Stimulated activated CD8-positive, alpha-beta memory T cell treated with anti-CD3 and anti-CD28 coated beads, Interleukin-7, amount 100 ng/mL, for 24 hours (primary cell): ENCODE data around the gene UGT1A1.

Source experiments
- DNase-seq: peaks from one replicate; pipeline ENCODE4 v3.0.0-alpha.2; 2020; ENCODE audit warnings: low read depth

UGT1A1 gene

DNA sequence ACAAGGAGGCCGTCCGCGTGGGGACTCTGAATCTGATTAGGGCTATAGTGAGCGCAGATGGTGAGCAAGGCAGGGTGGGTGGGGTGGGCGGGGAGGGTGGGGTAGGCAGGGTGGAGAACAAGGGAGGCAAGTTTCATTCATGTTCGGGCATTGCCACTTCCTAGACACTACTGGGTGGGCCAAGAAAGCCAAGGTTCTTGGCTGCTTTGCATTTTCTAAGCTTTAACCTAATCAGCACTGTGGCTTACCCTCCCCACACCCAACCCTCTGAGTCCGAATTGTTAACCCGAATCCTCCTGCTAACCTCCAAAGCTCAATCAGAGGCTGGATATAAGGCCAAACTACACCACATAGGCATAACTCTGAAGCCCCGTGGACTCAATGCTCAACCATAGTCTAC, 36.2 kb downstream of the UGT1A1 start:
- no peak for DNase-seq

DNA sequence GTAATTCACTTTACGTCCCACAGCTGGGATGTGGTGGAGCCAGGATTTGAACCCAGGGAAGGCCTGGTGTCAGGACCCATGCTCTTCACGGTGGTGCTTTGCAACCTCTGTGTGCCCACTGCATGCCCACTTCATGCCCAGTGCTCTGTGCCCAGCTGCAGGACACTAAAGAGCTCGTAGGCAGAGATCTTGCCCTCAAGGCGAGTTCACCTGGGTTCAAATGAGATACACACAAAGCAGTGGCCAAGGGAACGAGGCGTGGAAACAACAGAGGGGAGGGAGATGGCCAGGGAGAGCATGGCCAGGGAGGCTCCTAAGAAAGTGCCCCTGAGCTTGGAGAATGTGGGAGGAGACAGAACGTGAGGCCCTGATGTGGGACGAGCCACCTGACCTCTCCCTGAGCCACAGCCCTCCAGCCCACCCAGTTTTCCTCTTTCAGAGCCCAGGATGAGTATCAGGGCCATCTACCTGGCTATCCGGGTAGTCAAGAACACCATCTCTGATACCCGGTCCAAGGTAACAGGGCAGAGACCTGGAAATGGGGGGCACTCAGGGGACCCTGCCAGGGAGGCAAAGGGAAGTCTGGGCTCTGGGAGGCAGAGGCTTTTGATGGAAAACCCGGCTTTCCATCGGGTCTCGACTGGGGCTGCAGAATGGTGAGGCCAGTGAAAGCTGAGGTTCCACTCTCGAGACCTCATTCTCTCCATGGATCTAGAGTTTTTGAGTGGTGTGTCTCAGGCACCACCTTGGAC, 38.4 kb downstream of the UGT1A1 start:
- no peak for DNase-seq

DNA sequence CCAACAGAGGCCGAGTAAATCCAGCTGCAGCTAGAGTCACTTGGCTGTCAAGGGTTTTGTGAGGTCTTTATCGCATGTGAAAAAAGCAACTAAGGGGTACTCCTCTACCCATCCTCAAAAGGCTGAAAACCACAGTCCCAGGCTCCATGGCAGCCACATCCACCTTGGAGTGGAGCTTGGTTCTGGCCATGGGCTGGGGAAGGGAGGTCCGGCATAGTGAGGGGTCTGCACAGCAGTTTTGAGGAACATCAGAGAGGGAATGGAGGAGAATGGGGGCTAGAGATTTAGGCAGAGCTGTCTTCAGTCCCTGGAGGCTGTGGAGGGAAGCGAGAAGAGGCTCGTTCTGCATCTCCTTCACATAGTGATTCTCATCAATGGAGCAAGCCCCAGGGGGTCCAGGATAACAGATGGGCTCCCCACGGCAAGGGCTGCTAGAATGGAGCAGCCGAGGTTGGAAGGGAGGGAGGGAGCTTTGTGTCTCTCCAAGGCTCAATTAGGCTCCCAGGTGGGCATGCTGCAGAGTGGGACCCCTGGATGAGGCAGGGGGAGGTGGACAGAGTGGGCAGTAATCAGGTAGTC, 39.1 kb downstream of the UGT1A1 start:
- no peak for DNase-seq

DNA sequence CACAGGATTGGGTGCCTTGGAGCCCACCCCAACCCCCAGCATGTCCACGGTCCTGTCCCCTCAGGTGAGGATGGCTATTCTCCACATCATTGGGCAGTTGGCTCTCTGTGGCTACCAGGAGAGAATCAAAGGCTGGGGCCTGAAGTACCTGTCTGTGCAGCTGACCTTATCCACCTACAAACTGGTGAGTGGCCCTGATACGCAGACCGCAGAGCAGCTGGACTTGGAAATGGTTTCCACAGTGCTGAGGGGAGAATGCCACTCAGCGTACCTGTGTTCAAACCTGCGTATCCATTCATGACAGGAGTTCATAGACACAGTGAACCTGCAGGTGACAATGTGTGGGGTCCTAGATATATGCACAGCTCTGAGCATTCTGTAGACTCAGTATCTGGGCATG, 39.6 kb downstream of the UGT1A1 start:
- DNase-seq, result no peak

DNA sequence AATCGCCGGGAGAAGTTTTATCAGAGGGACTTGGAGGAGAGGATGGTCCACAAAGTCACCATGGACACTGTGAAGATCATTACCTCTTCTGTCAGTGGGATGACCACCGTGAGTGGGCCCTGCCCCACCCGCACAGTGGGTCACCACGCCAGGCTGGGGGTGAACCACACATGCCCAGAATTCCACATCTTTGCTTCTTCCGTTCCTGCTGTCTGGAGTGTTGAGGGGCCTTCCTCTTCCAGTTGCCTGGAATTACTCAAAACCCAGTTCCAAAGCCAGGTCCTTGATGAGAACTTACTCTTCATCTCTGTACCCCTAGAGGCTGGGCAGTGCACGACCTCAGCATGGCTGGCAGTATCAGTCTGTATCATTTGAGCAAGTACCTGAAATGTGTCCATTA, 40.1 kb downstream of the UGT1A1 start:
- no peak for DNase-seq

DNA sequence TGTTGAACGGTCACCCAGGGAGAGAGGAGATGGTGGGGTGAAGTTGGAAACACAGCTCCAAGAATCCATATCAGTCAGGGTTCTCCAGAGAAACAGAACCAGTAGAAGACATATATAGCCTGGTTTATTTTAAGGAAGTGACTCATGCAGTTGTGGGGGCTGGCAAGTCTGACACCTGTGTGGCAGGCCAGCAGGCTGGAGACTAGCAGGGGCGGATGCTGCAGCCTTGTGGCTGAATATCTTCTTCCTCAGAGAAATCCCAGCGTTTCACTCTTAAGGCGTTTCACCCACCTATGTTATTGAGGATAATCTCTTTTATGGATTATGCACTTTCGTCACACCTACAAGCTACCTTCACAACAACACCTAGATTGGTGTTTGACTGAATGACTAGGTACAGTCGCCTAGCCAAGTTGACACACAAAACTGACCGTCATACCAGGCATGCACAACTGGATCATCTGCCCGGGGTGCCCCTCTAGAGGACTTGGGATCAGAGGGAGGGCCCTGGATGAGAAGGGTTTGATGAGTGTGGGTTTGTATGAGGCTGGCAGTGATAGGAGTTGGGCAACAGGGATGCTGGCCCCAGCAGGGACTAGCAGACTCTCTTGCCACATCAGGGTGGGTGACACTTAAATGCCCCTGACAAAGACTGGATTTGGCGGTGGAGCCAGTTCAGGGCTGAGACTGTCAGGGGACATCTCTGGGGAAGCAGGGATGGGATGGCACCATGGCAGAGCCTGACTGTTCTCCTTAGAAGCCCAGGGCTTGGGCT, 41.5 kb downstream of the UGT1A1 start:
- no peak for DNase-seq

DNA sequence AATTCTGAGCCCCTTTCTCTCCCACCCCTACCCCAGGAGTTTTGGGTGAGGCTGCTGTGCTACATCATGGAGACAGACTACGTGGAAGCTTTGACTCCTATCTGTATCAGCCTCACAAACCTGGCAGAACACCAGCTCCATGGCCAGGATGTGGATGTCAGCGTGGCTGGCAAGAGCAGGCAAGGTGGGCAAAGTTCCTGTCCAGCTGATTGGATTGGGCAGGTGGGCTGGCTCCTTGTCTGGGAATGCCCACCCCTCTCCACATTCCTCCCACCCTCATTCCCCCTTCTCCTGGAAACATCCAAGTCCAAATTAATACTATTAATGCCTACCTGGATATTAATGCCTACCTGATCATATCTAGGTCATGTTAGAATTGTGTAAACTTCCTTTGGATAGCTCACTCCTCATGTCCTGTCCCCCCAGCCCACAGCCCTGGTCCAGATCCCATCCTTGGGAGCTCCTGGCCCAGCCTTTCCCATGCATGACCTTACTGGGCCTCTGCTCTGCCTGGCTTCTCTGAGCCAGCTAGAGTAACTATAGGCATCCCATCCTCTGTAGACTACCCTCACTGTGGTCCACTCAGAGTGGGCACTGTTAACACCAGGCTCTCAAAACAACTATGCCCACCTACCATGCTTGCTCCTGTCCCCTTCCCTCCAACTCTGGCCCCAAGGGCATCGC, 42.2 kb downstream of the UGT1A1 start:
- no peak for DNase-seq

DNA sequence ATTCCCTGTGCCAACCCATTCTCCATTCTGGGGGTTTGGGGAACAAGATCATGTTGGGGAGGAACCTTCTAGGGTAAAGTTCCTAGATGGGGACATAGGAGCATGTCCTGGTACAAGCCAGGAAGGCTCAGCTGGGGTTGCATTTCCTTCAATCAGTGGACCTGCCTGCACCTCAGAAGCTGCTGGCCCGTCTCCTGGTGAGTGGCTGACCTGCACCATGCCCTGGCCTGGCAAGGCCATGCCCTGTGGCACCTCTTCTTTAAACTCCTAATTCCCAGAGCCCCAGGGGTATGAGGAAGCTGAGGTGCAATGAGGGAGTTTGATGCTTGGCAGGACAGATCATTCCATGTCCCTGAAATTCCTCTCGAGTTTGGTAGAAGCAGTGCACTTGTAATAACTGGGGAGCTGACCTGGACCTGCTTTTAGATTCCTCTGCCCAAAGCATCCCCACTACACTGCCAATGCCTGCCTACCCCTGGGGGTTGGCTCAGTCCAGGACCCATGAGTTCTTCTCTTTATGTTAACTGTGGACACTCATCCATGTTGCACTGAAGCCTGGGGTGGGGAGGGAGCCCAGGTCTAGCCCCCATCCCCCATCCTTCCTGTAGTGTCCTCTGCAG, 43.3 kb downstream of the UGT1A1 start:
- DNase-seq, result no peak

DNA sequence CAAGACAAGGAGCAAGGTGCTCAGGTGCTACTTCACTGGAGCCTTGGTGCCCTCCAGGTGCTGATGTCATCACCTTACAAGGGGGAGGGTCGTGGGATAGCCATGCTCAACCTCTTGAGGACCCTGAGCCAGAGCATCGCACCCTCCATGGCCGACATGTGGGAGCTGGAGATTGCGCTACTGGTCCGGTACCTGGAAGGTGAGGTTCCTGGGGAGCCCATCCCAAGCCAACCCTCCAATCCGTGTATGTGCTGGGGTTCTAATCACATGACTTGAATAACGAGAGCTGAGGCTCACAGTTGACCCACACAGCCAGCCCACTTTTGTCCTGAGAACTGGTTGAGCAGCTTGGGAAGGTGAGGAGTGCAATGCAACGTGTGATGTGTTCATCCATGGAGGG, 43.9 kb downstream of the UGT1A1 start:
- DNase-seq, result no peak

DNA sequence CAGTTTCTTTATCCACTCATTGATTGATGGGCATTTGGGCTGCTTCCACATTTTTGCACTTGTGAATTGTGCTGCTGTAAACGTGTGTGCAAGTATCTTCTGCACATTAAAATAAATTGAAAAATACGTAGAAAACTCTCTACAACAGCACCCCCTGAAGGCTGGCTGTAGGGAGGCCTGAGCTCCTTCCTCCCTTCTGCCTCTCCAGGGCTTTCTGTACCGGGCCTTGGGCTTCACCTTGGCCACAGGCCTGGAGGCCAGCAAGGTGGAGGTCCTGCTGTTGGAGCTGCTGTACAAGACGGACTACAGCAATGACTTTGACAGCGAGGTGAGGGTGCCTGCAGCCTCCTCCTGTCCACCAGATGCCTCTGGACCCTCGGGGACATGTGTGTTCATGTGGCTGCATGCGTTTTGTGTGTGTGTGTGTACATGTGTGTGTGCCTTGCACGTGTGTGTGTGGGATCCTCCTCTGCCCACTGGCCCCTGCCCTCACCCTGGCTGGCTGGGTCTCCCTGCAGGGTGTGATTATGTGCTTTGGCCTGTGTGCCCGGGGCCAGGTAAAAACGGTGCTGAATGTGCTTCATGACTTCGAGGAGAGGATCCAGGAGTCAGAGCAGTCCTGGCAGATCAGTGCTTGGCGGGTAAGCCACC, 47.3 kb downstream of the UGT1A1 start:
- no peak for DNase-seq

DNA sequence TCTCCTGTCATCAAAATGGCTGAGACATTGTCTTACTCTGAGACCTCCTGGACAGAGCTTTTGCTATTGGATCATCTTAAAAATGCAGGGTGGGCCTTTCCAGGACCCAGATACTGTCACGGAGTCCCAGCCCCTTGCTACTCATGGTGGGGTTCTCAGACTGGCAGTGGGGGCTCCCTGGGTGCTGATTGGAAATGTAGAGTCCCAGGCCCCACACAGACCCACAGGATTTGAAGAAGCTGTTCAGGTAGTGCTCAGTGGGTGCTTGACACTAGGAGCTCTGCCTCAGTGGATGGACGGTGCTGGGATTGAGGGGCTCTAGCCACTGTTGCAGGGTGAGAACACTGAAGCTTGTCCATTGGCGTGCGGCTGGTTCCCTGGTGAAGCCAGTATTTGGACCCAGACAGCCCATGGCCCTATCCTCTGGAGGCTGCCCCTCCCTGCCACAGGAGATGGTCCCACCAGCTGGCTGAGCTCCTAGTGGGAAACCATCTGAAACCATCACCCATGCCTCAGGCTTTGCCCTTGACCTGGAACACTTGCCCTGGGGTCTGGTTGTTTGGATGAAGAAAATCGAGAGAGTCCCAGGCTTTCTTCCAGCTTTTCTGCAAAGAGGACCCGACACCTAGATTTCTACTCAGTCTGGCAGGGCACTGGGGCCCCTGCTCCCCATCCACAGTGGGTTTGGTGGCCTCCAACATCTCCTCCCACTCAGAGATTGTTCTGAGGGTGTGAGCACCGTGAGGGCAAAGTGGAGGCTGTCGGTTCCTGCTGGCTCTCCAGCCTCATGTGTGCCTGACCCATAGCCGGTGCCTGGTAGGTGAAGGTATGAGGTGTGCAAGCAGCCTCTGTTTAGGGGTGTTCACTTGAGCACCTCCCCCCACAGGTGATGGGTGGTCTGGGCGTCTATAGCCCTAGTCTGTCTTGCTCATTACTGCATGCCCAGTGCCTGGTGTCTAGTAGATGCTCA, 48.2 kb downstream of the UGT1A1 start:
- DNase-seq, result no peak

DNA sequence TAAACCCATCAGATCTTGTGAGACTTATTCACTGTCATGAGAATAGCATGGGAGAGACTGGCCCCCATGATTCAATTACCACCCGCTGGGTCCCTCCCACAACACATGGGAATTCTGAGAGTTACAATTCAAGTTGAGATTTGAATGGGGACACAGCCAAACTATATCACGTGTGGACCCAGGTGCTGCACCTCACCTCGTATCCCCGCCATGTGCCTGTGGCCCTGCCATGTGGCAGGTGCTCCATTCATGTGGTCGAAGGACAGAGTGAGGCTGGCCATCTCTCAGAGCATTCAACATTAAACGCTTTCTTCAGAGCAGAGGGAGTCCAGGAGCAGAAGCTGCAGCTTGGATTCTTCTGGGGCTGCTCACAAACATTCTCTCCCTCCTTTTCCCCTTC, 50.3 kb downstream of the UGT1A1 start:
- DNase-seq, result no peak

DNA sequence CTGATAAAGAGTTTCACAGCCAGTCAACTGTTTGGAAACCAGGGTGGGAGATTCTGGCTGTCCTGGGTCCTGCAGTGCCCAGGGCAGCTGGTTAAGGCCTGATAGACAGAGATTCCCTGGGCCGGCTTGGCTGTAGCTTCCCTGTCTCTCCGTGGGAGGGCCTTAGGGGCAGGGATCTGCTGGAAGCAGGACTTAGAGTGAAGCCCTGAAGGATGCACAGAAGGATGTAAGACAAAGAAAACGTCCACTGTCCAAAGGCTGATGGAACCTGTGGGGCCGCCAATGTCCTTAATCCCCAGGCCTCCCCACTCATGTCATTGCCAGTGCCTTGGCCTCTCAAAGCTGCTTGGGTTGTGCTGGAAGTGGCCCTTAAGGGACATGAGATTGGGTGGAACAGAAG, 51.0 kb downstream of the UGT1A1 start:
- no peak for DNase-seq

DNA sequence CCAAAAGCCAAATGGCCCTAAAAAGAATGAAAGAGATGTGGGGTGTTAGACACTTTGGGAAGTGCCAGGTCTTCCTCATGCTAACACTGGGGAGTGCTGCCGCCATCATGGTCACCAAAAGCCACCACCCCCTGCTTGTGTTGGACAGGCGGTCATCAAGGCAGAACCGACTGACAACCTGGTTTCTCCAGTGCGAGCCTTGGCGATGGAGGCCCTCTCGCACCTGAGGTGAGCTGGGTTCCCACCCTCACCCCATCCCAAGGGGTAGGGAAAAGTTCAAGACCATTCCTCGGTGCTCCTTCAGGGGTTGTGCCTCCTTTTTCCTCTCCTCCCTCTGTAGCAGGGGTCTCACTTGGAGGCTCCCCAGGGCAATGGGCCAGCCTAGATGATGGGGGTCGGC, 51.7 kb downstream of the UGT1A1 start:
- no peak for DNase-seq

DNA sequence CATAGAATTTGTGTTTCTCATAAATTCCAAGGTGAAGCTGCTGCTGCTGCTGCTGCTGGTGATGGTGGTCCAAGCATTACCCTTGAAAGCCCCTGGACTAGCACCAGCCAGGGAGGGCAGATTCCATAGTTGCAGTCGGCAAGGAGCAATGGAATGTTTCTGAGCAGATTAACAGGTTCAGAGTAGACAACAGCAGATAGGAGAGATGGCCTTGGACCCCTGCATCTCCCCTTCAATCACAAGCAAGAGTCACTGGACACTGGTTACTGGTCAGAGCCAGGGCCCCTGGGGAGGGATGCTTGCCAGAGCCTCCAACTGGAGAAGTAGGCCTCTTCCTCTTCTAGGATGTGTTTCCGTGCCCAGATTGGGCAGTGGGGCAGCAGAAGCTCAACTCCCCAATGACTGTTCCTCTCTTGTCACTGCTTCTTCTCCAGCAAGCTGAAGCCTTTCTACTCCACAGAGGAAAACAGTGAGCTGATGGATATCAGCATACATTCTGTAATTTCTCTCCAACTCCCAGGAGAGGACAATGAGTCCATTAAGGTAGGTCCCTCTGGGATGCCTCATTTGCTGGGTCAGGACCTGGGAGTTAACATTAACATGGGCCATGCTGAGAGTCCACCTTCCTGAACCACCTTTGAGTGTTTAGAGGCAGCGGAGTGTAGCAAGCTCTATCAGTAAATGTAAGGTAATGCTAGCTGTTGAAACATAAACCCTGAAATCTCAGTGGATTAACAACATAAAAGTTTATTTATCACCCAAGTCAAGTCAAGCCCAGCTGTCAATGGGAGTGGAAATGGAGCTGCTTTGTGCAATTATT, 53.4 kb downstream of the UGT1A1 start:
- no peak for DNase-seq

DNA sequence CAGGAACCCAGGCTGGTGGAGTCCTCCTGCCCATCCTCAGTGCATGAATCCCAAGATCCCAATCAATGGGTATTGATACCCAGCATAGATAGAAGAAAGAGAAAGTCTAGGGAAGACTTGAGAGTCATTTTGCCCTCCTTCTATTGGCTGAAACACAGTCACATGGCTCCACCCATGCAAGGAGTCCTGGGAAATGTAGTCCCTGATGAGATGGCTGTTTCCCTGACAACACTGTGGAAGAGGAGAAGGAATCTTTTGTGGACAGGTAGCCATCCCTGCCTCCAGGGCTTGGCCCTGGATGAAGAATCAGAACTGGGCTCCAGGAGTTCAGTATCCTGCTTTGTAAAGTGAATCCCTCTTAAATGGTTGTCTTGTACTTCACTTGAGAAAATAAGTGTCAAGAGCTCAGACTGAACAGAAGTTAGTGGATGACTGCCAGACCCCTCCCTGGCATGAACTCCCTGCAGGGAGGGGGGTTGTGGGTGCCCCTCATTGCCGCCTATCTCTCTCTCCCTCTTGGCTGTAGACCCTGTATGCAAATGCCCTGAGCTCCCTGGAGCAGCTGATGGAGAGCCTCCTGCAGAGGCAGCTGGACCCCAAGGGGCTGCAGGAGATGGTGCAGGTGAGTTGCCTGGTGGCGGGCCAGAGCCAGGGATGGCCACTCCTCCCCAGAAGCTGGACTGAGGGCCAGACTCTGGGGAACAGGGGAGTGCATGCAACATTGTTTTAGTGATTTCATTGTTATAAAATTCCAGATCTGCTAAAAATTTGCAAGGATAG, 54.2 kb downstream of the UGT1A1 start:
- no peak for DNase-seq

DNA sequence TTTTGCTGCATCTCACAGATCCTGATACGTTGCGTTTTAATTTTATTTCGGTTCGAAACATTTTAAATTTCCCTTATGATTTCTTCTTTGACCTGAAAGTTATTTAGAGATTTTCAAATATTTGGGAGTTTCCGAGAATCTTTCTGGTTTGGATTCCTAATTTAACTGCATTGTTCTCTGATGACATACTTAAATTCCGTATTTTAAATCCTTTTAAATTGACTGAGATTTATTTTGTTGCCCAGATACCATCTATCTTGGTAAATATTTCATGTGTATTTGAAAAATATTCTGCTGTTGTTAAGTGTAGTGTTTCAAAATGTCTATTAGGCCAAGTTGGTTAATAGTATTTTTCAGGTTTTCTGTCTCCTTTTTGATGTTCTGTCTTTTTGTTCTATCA, 55.8 kb downstream of the UGT1A1 start:
- DNase-seq, result no peak

DNA sequence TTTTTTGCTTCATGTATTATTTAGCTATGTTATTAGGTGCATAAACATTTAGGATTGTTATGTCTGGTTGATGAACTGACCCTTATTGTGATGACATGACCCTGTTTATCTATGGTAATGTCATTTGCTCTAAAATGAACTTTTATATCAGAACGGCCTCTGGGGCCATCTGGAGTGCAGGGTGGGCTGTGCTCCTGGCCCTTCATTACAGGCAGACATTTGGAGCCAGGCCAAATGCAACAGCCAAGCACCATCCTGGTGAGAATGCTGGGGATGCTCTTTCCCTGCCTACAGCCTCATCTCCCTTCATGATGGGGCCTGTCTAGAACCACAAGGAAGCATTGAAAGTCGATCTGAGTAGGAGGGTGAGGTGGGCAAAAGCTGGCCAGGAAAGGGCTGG, 56.3 kb downstream of the UGT1A1 start:
- no peak for DNase-seq

DNA sequence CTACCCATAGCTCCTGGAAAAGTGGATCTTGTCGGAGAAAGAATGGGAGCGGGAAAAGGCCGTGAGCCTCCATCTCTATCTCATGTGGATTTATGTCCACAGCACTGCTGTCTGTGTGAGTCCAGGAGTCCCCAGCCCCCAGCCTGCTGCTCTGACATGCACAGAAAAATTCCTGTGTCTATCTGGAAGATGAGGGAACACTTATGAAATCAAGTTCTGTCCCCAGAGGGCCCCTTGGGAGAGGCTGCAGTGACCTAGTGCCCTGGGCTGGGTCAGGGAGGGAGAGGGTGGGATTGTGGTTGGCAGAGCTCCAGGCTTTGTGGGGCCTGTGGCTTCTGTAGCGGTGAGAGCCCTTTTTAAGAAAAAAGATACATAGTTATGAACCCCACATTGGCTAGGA, 56.7 kb downstream of the UGT1A1 start:
- DNase-seq, result no peak
